GM19099 (cell line): ENCODE results near the gene ATG101.

Experiments
- POLR2A ChIP-seq: IDR thresholded peaks from 3 replicates; pipeline ENCODE4 v1.6.1; 2011; ENCODE audit warnings: low read depth; ENCODE audit not compliant: insufficient read length; ENCODE audit errors: extremely low read depth

Gene ATG101

GRCh38 chr12:52086944-52087835 lies 17.4 kb downstream of the ATG101 start:
- TF ChIP-seq POLR2A, result no peak

- TF ChIP-seq POLR2A, result no peak
Measured at GRCh38 chr12:52087961-52088820, 18.4 kb downstream of the ATG101 start.

GRCh38 chr12:52089491-52089890 lies 19.7 kb downstream of the ATG101 start:
- no peak for TF ChIP-seq POLR2A

GRCh38 chr12:52090291-52090690 lies 20.5 kb downstream of the ATG101 start:
- no peak for TF ChIP-seq POLR2A

GRCh38 chr12:52091061-52091460 lies 21.3 kb downstream of the ATG101 start:
- TF ChIP-seq POLR2A, result no peak

GRCh38 chr12:52091869-52092268 lies 22.1 kb downstream of the ATG101 start:
- TF ChIP-seq POLR2A, result no peak

GRCh38 chr12:52093346-52093745 lies 23.6 kb downstream of the ATG101 start:
- no peak for TF ChIP-seq POLR2A

- TF ChIP-seq POLR2A, result no peak
Measured at GRCh38 chr12:52096332-52097044, 26.7 kb downstream of the ATG101 start.

- TF ChIP-seq POLR2A, result no peak
Measured at GRCh38 chr12:52097045-52097666, 27.4 kb downstream of the ATG101 start.

- TF ChIP-seq POLR2A, result peak; percentile 14
Measured at GRCh38 chr12:52117806-52118475, 48.2 kb downstream of the ATG101 start.

- TF ChIP-seq POLR2A, result no peak
Measured at GRCh38 chr12:52119398-52120254, 49.8 kb downstream of the ATG101 start.

GRCh38 chr12:52120951-52121823 lies 51.4 kb downstream of the ATG101 start:
- no peak for TF ChIP-seq POLR2A

- TF ChIP-seq POLR2A, result no peak
Measured at GRCh38 chr12:52121824-52122539, 52.2 kb downstream of the ATG101 start.
